GM23338 (cell line): Measurements from ENCODE around the gene CYP26C1.

Source experiments
- CREB1 ChIP-seq: fragments of 250-450 bp; sonication (Bioruptor Pico); IDR thresholded peaks from 2 replicates; pipeline ENCODE4 v1.5.0; 2020; ENCODE audit warnings: low read depth, mild to moderate bottlenecking, moderate library complexity
- CTCF ChIP-seq, 2 experiments: fragments of 200-600 bp in 1 of 2; sonication (generic) in 1 of 2; conservative IDR thresholded peaks; 2 replicates each; pipeline versions ENCODE4 v1.5.1 to v1.6.1; 2016 to 2017; ENCODE audit warnings: antibody characterized with exemption in 2 of 2, low read depth in 2 of 2, mild to moderate bottlenecking in 2 of 2, moderate library complexity in 1 of 2
- ETS1 ChIP-seq: IDR thresholded peaks from 2 replicates; pipeline ENCODE4 v1.6.1; 2016; ENCODE audit warnings: antibody characterized with exemption
- EZH2 ChIP-seq: fragments of 200-600 bp; sonication (generic); IDR thresholded peaks from one replicate; pipeline ENCODE4 v1.8.0; 2017; ENCODE audit warnings: antibody characterized with exemption, mild to moderate bottlenecking, low read depth; ENCODE audit not compliant: unreplicated experiment
- EZH2phosphoT487 ChIP-seq: fragments of 200-600 bp; sonication (generic); IDR thresholded peaks from one replicate; pipeline ENCODE4 v1.8.1; 2018; ENCODE audit warnings: antibody characterized with exemption; ENCODE audit not compliant: unreplicated experiment
- JUNB ChIP-seq: IDR thresholded peaks from one replicate; pipeline ENCODE4 v1.6.1; 2016; ENCODE audit warnings: antibody characterized with exemption; ENCODE audit not compliant: unreplicated experiment
- NANOG ChIP-seq: IDR thresholded peaks from 2 replicates; pipeline ENCODE4 v1.6.1; 2016; ENCODE audit warnings: antibody characterized with exemption, borderline replicate concordance
- POLR2AphosphoS5 ChIP-seq: IDR thresholded peaks from 2 replicates; pipeline ENCODE4 v1.6.1; 2016; ENCODE audit warnings: antibody characterized with exemption, low read depth
- REST ChIP-seq: IDR thresholded peaks from one replicate; pipeline ENCODE4 v1.6.1; 2018; ENCODE audit warnings: antibody characterized with exemption; ENCODE audit not compliant: unreplicated experiment
- STAT1 ChIP-seq: IDR thresholded peaks from one replicate; pipeline ENCODE4 v1.6.1; 2016; ENCODE audit warnings: antibody characterized with exemption; ENCODE audit not compliant: unreplicated experiment
- ZNF114 ChIP-seq: fragments of 250-450 bp; sonication (Bioruptor Pico); IDR thresholded peaks from 2 replicates; pipeline ENCODE4 v1.5.0; 2020; ENCODE audit warnings: mild to moderate bottlenecking, moderate library complexity
- ZNF331 ChIP-seq: fragments of 250-450 bp; sonication (Bioruptor Pico); IDR thresholded peaks from 2 replicates; pipeline ENCODE4 v1.5.0; 2020; ENCODE audit warnings: low read depth, mild to moderate bottlenecking, moderate library complexity
- ZNF462 ChIP-seq: fragments of 250-450 bp; sonication (Bioruptor Pico); IDR thresholded peaks from 2 replicates; pipeline ENCODE4 v1.5.0; 2020; ENCODE audit warnings: mild to moderate bottlenecking, moderate library complexity

GRCh38 chr10:93060887-93061593, 442 bp downstream of the CYP26C1 start:
- TF ChIP-seq ETS1: no peak
- no peak for TF ChIP-seq CTCF (conservative IDR thresholded peaks at IDR 0.05; ENCODE audit: low read depth in 2 of 2)
- no peak for TF ChIP-seq REST
- TF ChIP-seq CREB1: no peak
- no peak for TF ChIP-seq NANOG
- no peak for TF ChIP-seq JUNB
- TF ChIP-seq EZH2phosphoT487: peak; percentile 85
- TF ChIP-seq POLR2AphosphoS5: no peak
- TF ChIP-seq EZH2: peak; percentile 95
- no peak for TF ChIP-seq STAT1
- no peak for TF ChIP-seq ZNF114 (CRISPR knock-in tag)
- no peak for TF ChIP-seq ZNF331 (CRISPR knock-in tag)
- no peak for TF ChIP-seq ZNF462
